Stimulated activated CD4-positive, alpha-beta T cell treated with anti-CD3 and anti-CD28 coated beads, Interleukin-2, amount 100 ng/mL, for 48 hours (primary cell): ENCODE data around the gene CKMT1A.
"Not testable (repeated sequence)": the region's sequence is repeated elsewhere in the genome, so short reads cannot be mapped to it uniquely, and the experiment has no call there.

Experiments
- DNase-seq, 2 donors: peaks; one replicate each; pipeline ENCODE4 v3.0.0-alpha.2; 2020

Gene CKMT1A

GRCh38 chr15:43693148-43694022, at the start of gene CKMT1A:
Gene CKMT1A (plus strand): TSS chr15:43693859. CDS start chr15:43694051, 192 bp downstream.
- DNase-seq = not testable (repeated sequence)

GRCh38 chr15:43648649-43649429, 44.8 kb upstream of the CKMT1A start, which contains the start of gene CATSPER2:
Gene CATSPER2 (minus strand): TSS chr15:43648844. CDS start chr15:43648061, 783 bp downstream.
- DNase-seq = no peak

GRCh38 chr15:43649430-43649926, 44.2 kb upstream of the CKMT1A start:
- not testable (repeated sequence) for DNase-seq

- not testable (repeated sequence) for DNase-seq
Observed at GRCh38 chr15:43659727-43660126, 33.9 kb upstream of the CKMT1A start.

GRCh38 chr15:43662293-43662692, 31.4 kb upstream of the CKMT1A start:
- not testable (repeated sequence) for DNase-seq

- DNase-seq = not testable (repeated sequence)
Observed at GRCh38 chr15:43663333-43663732, 30.3 kb upstream of the CKMT1A start.

- not testable (repeated sequence) for DNase-seq
Observed at GRCh38 chr15:43666177-43666576, 27.5 kb upstream of the CKMT1A start.

- not testable (repeated sequence) for DNase-seq
Observed at GRCh38 chr15:43674175-43674574, 19.5 kb upstream of the CKMT1A start.

GRCh38 chr15:43689604-43690301, 3.9 kb upstream of the CKMT1A start:
- DNase-seq = not testable (repeated sequence)

- not testable (repeated sequence) for DNase-seq
Observed at GRCh38 chr15:43692679-43693078, 980 bp upstream of the CKMT1A start.

GRCh38 chr15:43702174-43702573, 8.5 kb downstream of the CKMT1A start:
- no peak for DNase-seq

- DNase-seq = no peak
Observed at GRCh38 chr15:43702701-43703424, 9.2 kb downstream of the CKMT1A start.

GRCh38 chr15:43710431-43711131, 16.9 kb downstream of the CKMT1A start:
- not testable (repeated sequence) for DNase-seq

GRCh38 chr15:43723151-43723550, 29.5 kb downstream of the CKMT1A start:
- no peak for DNase-seq

GRCh38 chr15:43726306-43726705, 32.6 kb downstream of the CKMT1A start:
- DNase-seq = not testable (repeated sequence)

- DNase-seq = not testable (repeated sequence)
Observed at GRCh38 chr15:43728053-43728725, 34.5 kb downstream of the CKMT1A start.

GRCh38 chr15:43735416-43735815, 41.8 kb downstream of the CKMT1A start:
- no peak for DNase-seq

- DNase-seq = peak; percentile 81 to 82
Observed at GRCh38 chr15:43746245-43746902, 52.7 kb downstream of the CKMT1A start, which contains the start of gene PDIA3. Gene PDIA3 (plus strand): TSS chr15:43746438. CDS start chr15:43746540, 102 bp downstream.

- DNase-seq = not testable (repeated sequence)
Observed at GRCh38 chr15:43746903-43747309, 53.2 kb downstream of the CKMT1A start.

GRCh38 chr15:43748376-43748775, 54.7 kb downstream of the CKMT1A start:
- no peak for DNase-seq
